H9 (cell line): ENCODE data around the gene TMCC3. TPM values are rescaled to one million over a fixed set of nuclear protein-coding genes. Genes with fewer than 3 reads are reported as not detected.

Source experiments
- DNase-seq: peaks from one replicate; pipeline ENCODE4 v3.0.0-alpha.2; 2017
- H2AFZ ChIP-seq: one replicate; pipeline ENCODE4 v1.6.1; 2013; ENCODE audit warnings: mild to moderate bottlenecking, low read length, control low read depth, moderate library complexity
- H2AK5ac ChIP-seq: 2 replicates; pipeline ENCODE4 v1.6.1; 2013; ENCODE audit warnings: low read length, control low read depth, mixed read lengths; ENCODE audit not compliant: insufficient read length
- H2BK120ac ChIP-seq: one replicate; pipeline ENCODE4 v1.6.1; 2013; ENCODE audit warnings: low read depth, mild to moderate bottlenecking, low read length, control low read depth, inconsistent platforms; ENCODE audit not compliant: poor library complexity, severe bottlenecking
- H2BK12ac ChIP-seq: 2 replicates; pipeline ENCODE4 v1.6.1; 2013; ENCODE audit warnings: low read length, control low read depth, mixed read lengths, low read depth; ENCODE audit not compliant: insufficient read length
- H2BK15ac ChIP-seq: 2 replicates; pipeline ENCODE4 v1.6.1; 2013; ENCODE audit warnings: low read depth, low read length, control low read depth
- H2BK20ac ChIP-seq: one replicate; pipeline ENCODE4 v1.6.1; 2013; ENCODE audit warnings: low read depth, mild to moderate bottlenecking, low read length, control low read depth, inconsistent platforms; ENCODE audit not compliant: poor library complexity, severe bottlenecking
- H2BK5ac ChIP-seq: 2 replicates; pipeline ENCODE4 v1.6.1; 2013; ENCODE audit warnings: low read length, control low read depth, mixed read lengths; ENCODE audit not compliant: insufficient read length
- H3K14ac ChIP-seq: 2 replicates; pipeline ENCODE4 v1.6.1; 2013; ENCODE audit warnings: low read length, control low read depth; ENCODE audit not compliant: insufficient read depth
- H3K18ac ChIP-seq: 2 replicates; pipeline ENCODE4 v1.6.1; 2013; ENCODE audit warnings: low read depth, mild to moderate bottlenecking, mixed read lengths, low read length, control low read depth; ENCODE audit not compliant: insufficient read length
- H3K23ac ChIP-seq: 2 replicates; pipeline ENCODE4 v1.6.1; 2013; ENCODE audit warnings: low read length, control low read depth, mixed read lengths, low read depth; ENCODE audit not compliant: insufficient read length
- H3K23me2 ChIP-seq: 2 replicates; pipeline ENCODE4 v1.6.1; 2013; ENCODE audit warnings: low read depth, mild to moderate bottlenecking, mixed read lengths, low read length, control low read depth; ENCODE audit not compliant: insufficient read length, poor library complexity, severe bottlenecking
- H3K27ac ChIP-seq: 2 replicates; pipeline ENCODE4 v1.5.1; 2013; ENCODE audit warnings: low read length, control low read depth, mixed read lengths, low read depth; ENCODE audit not compliant: insufficient read length
- H3K27me3 ChIP-seq: 2 replicates; pipeline ENCODE4 v1.6.1; 2013; ENCODE audit warnings: low read length, control low read depth, inconsistent platforms; ENCODE audit not compliant: insufficient read depth
- H3K4ac ChIP-seq: 2 replicates; pipeline ENCODE4 v1.6.1; 2013; ENCODE audit warnings: low read depth, mild to moderate bottlenecking, control low read depth, inconsistent platforms, low read length, moderate library complexity
- H3K4me1 ChIP-seq: 2 replicates; pipeline ENCODE4 v1.6.1; 2013; ENCODE audit warnings: low read length, control low read depth, inconsistent platforms; ENCODE audit not compliant: insufficient read depth
- H3K4me2 ChIP-seq: 2 replicates; pipeline ENCODE4 v1.6.1; 2013; ENCODE audit warnings: low read length, control low read depth, mixed read lengths; ENCODE audit not compliant: insufficient read length, insufficient read depth
- H3K56ac ChIP-seq: 2 replicates; pipeline ENCODE4 v1.6.1; 2013; ENCODE audit warnings: low read depth, mild to moderate bottlenecking, mixed read lengths, low read length, control low read depth; ENCODE audit not compliant: insufficient read length
- H3K79me1 ChIP-seq: 2 replicates; pipeline ENCODE4 v1.6.1; 2013; ENCODE audit warnings: low read depth, mild to moderate bottlenecking, moderate library complexity, low read length, control low read depth, inconsistent platforms; ENCODE audit not compliant: insufficient read depth, poor library complexity, severe bottlenecking
- H3K79me2 ChIP-seq: 2 replicates; pipeline ENCODE4 v1.6.1; 2013; ENCODE audit warnings: low read length, control low read depth, inconsistent platforms; ENCODE audit not compliant: insufficient read depth
- H3K9ac ChIP-seq: 2 replicates; pipeline ENCODE4 v1.6.1; 2013; ENCODE audit warnings: low read length, control low read depth, mixed read lengths; ENCODE audit not compliant: insufficient read length; ENCODE audit errors: extremely low read depth
- H3K9me3 ChIP-seq: one replicate; pipeline ENCODE4 v1.6.1; 2013; ENCODE audit warnings: low read depth, low read length, inconsistent platforms; ENCODE audit not compliant: control insufficient read depth
- H3T11ph ChIP-seq: one replicate; pipeline ENCODE4 v1.6.1; 2013; ENCODE audit warnings: mild to moderate bottlenecking, low read length, control low read depth, inconsistent platforms
- H4K20me1 ChIP-seq: one replicate; pipeline ENCODE4 v1.6.1; 2013; ENCODE audit not compliant: control insufficient read depth, insufficient read length, insufficient read depth
- H4K5ac ChIP-seq: 2 replicates; pipeline ENCODE4 v1.6.1; 2013; ENCODE audit warnings: low read depth, mild to moderate bottlenecking, mixed read lengths, low read length, control low read depth; ENCODE audit not compliant: insufficient read length
- H4K8ac ChIP-seq: replicated peaks from 2 replicates; pipeline ENCODE4 v1.6.1; 2013; ENCODE audit warnings: low read length, control low read depth, mixed read lengths, low read depth; ENCODE audit not compliant: insufficient read length
- H4K91ac ChIP-seq: 2 replicates; pipeline ENCODE4 v1.6.1; 2013; ENCODE audit warnings: low read depth, mild to moderate bottlenecking, moderate library complexity, mixed read lengths, low read length, control low read depth; ENCODE audit not compliant: insufficient read length
- H3K27ac Mint-ChIP-seq, 3 experiments: 2 replicates in 2 of 3; 3 replicates in 1 of 3; pipeline ENCODE4 v1.8.0; 2020 to 2021; ENCODE audit warnings: mixed read lengths in 3 of 3, mild to moderate bottlenecking in 1 of 3, moderate library complexity in 1 of 3
- H3K27me3 Mint-ChIP-seq: 2 replicates; pipeline ENCODE4 v1.8.0; 2021; ENCODE audit warnings: low read depth, mild to moderate bottlenecking, moderate library complexity, mixed read lengths
- H3K36me3 Mint-ChIP-seq, 3 experiments: 2 replicates in 2 of 3; 3 replicates in 1 of 3; pipeline ENCODE4 v1.8.0; 2020 to 2021; ENCODE audit warnings: low read depth in 3 of 3, mixed read lengths in 3 of 3; ENCODE audit not compliant: insufficient read depth in 1 of 3
- H3K4me1 Mint-ChIP-seq, 2 experiments: 2 replicates each; pipeline ENCODE4 v1.8.0; 2020; ENCODE audit warnings: mixed read lengths in 2 of 2
- H3K4me3 Mint-ChIP-seq, 2 experiments: 2 replicates in 1 of 2; 3 replicates in 1 of 2; pipeline ENCODE4 v1.8.0; 2020 to 2021; ENCODE audit warnings: mild to moderate bottlenecking in 2 of 2, mixed read lengths in 2 of 2, moderate library complexity in 1 of 2
- H3K9me3 Mint-ChIP-seq, 2 experiments: 2 replicates in 1 of 2; 3 replicates in 1 of 2; pipeline ENCODE4 v1.8.0; 2020; ENCODE audit warnings: mild to moderate bottlenecking in 2 of 2, mixed read lengths in 2 of 2, moderate library complexity in 1 of 2
- CTCF ChIP-seq: fragments of 200-600 bp; sonication (generic); conservative IDR thresholded peaks from 3 replicates; pipeline ENCODE4 v1.8.0; 2021; ENCODE audit warnings: antibody characterized with exemption, mild to moderate bottlenecking
- WGBS: extraction: QIAGEN DNeasy Blood & Tissue Kit; methylation state at CpG from one replicate; pipeline ENCODE4 v1.1.7; 2013; ENCODE audit warnings: missing lambda C conversion rate, low lambda C conversion rate, mixed read lengths; ENCODE audit not compliant: insufficient read length; ENCODE audit errors: extremely low coverage; 5-methylcytosine and 5-hydroxymethylcytosine counted together
- total RNA-seq: library from RNA; stranded (reverse); gene quantifications from 2 replicates; pipeline ENCODE4 v1.2.1, GENCODE V29; 2021

TMCC3 gene
- total RNA-seq, 1 experiment from 2014 or later = 0.87 TPM

GRCh38 chr12:94594443-94594825 is 55.9 kb downstream of the TMCC3 start:
- no peak overlapping the region for H3K27ac ChIP-seq
- peaks cover 3% of the 10 kb centered on the region for H3K27me3 Mint-ChIP-seq
- no peak overlapping the region for H3K4me3 Mint-ChIP-seq
- H3K9me3 Mint-ChIP-seq = no peaks in the 10 kb centered on the region
- H2BK120ac ChIP-seq = no peak overlapping the region
- H2BK12ac ChIP-seq = no peak overlapping the region
- H3K4ac ChIP-seq = no peak overlapping the region
- no peak for DNase-seq
- no peak overlapping the region for H3K18ac ChIP-seq
- H4K20me1 ChIP-seq = no peaks in the 10 kb centered on the region
- no peaks in the 10 kb centered on the region for H3K79me2 ChIP-seq
- H3K79me1 ChIP-seq = no peaks in the 10 kb centered on the region
- no peak overlapping the region for H3K14ac ChIP-seq
- no peaks in the 10 kb centered on the region for H3K23me2 ChIP-seq
- no CpG with 5 or more reads among the region's 3 CpGs for WGBS
- no peaks in the 10 kb centered on the region for H3K36me3 Mint-ChIP-seq
- no peak overlapping the region for H3T11ph ChIP-seq
- H3K4me1 ChIP-seq = no peaks in the 10 kb centered on the region
- H2AK5ac ChIP-seq = no peak overlapping the region
- H3K9ac ChIP-seq = no peak overlapping the region
- H4K8ac ChIP-seq = no peak overlapping the region
- H4K91ac ChIP-seq = no peak overlapping the region
- no peak overlapping the region for H2BK5ac ChIP-seq
- H2AFZ ChIP-seq = no peak overlapping the region
- no peak overlapping the region for H3K56ac ChIP-seq
- H3K9me3 ChIP-seq = no peaks in the 10 kb centered on the region
- no peak overlapping the region for H4K5ac ChIP-seq
- H3K4me1 Mint-ChIP-seq = peaks cover 14% of the 10 kb centered on the region in 2 experiments
- no peak overlapping the region for H2BK15ac ChIP-seq
- H3K27ac Mint-ChIP-seq = no peak overlapping the region
- no peak overlapping the region for H3K4me2 ChIP-seq
- no peak for TF ChIP-seq CTCF
- no peak overlapping the region for H2BK20ac ChIP-seq
- no peak overlapping the region for H3K23ac ChIP-seq
- H3K27me3 ChIP-seq = no peaks in the 10 kb centered on the region
